ENCODE data around the gene RNFT2. TPM values are rescaled to one million over a fixed set of nuclear protein-coding genes. Genes with fewer than 3 reads are reported as not detected.
"Not testable (repeated sequence)": the region's sequence is repeated elsewhere in the genome, so short reads cannot be mapped to it uniquely, and the experiment has no call there.

Gene RNFT2
- total RNA-seq, 1 donor from 2014 or later: 0.21 TPM

DNA sequence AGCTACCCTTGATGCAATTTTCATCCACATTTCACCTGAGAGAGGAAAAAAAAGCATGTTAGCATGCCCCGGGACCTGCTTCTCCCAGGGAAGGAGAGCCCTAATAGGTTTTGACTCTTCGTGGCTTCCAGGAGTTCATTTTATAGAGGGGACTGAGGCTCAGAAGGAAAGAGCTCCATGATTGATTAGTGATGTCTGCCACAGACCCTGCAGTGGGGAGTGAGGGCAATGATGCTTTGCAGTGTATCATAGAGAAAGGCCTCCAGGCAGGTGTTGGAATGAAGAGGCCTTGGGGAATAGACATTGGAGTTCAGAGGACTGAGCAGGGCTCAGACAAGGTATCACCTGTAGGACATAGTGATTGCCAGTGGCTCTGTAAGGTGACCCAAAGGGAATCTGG, 41.5 kb downstream of the RNFT2 start:
- DNase-seq (ENCODE audit: low spot score in 2 of 2): no peak
- Histone ChIP-seq H3K4me1 (no peaks in the 10 kb centered on the region), H3K9me3 (no peaks in the 10 kb centered on the region), H3K27me3 (no peaks in the 10 kb centered on the region), H3K27ac (no peak overlapping the region), H3K36me3 (peaks cover 0 to 5% of the 10 kb centered on the region in 2 donors), H3K4me3 (no peak overlapping the region)
- TF ChIP-seq, protein P1, sequence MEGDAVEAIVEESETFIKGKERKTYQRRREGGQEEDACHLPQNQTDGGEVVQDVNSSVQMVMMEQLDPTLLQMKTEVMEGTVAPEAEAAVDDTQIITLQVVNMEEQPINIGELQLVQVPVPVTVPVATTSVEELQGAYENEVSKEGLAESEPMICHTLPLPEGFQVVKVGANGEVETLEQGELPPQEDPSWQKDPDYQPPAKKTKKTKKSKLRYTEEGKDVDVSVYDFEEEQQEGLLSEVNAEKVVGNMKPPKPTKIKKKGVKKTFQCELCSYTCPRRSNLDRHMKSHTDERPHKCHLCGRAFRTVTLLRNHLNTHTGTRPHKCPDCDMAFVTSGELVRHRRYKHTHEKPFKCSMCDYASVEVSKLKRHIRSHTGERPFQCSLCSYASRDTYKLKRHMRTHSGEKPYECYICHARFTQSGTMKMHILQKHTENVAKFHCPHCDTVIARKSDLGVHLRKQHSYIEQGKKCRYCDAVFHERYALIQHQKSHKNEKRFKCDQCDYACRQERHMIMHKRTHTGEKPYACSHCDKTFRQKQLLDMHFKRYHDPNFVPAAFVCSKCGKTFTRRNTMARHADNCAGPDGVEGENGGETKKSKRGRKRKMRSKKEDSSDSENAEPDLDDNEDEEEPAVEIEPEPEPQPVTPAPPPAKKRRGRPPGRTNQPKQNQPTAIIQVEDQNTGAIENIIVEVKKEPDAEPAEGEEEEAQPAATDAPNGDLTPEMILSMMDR (IDR thresholded peaks at IDR 0.05): no peak
- intact Hi-C loops (cut with DNase I): no loop called here

DNA sequence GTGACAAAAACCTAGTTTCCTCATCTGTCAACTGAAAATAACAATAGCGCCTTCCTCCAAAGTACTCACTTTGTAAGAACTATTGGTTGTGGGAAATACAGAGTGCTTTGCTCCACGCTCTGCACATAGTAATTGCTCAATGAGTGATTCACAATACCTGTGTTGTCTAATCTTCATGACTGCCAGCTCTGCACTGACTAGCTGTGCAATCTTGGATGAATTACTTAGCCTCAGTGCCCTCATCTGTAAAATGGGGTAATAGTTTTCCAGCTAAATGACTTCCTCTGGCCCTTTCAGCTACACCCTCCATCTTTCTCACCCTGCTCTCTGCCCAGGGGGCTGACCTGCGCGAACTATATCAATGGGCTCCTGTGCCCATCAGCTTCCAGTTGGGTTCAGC, 42.8 kb downstream of the RNFT2 start:
- TF ChIP-seq, protein P1 (IDR thresholded peaks at IDR 0.05): no peak
- Histone ChIP-seq H3K4me3 (no peak overlapping the region), H3K27ac (no peak overlapping the region), H3K9me3 (no peaks in the 10 kb centered on the region), H3K4me1 (no peaks in the 10 kb centered on the region), H3K27me3 (no peaks in the 10 kb centered on the region), H3K36me3 (peaks cover 0 to 5% of the 10 kb centered on the region in 2 donors)
- DNase-seq (ENCODE audit: low spot score in 2 of 2): no peak
- intact Hi-C loops (cut with DNase I): no loop called here

DNA sequence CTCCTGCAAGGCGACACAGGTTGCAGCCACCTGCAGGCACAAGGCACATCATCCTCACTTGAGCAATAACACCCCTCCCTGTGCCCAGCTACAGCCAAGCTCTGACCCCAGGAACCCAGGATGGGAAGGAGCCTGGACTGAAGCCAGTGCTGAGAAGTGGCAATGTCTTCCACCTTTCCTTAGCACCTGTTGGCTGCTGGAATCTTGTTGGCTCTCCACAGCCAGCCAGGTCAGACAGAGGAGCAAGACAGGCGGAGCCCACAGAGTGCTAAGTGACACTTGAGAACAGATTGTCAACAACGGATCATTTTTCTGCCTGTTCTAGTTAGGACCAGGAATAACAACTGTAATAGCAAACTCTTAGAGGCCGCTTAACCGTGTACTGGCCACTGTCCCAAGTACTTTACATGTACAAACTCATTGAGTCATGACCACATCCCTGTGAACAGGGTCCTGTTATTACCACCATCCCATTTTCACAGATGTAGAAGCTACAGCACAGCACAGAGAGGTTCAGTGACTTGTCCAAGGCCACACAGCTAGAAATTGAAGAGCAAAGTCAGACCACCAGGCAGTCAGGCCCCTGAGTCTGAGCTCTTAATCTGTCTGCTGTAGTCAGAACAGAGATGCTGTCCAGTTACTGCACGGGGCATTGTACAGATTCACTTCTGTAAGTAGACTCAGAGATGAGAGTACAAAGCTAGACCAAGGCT, 45.6 kb downstream of the RNFT2 start:
- no peak for DNase-seq (ENCODE audit: low spot score in 2 of 2)
- H3K9me3 ChIP-seq: no peaks in the 10 kb centered on the region
- TF ChIP-seq, protein P1 (IDR thresholded peaks at IDR 0.05): no peak
- no peak overlapping the region for H3K4me3 ChIP-seq
- intact Hi-C loops (cut with DNase I): no loop called here
- no peaks in the 10 kb centered on the region for H3K27me3 ChIP-seq
- no peak overlapping the region for H3K27ac ChIP-seq
- H3K4me1 ChIP-seq: no peaks in the 10 kb centered on the region
- peaks cover 0 to 5% of the 10 kb centered on the region in 2 donors for H3K36me3 ChIP-seq

DNA sequence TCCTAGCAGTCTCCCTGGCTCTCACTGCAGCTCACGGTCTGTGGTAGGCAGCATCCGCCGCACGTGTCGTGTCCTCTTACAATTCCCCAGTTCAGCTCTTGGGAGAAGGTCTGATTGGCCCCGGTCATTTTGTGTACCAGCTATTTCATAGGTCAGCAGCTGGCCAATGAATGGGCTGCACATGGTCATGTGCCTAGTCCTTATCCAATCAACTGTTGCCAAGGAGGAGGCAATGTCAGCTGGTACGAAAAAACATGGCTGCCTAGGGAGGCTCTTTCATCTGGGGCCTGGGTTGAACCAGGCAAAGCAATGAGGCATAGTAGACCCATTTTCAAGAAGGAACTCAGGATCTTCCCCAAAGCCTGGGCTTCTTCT, 46.1 kb downstream of the RNFT2 start:
- no peak for DNase-seq (ENCODE audit: low spot score in 2 of 2)
- H3K27me3 ChIP-seq: no peaks in the 10 kb centered on the region

DNA sequence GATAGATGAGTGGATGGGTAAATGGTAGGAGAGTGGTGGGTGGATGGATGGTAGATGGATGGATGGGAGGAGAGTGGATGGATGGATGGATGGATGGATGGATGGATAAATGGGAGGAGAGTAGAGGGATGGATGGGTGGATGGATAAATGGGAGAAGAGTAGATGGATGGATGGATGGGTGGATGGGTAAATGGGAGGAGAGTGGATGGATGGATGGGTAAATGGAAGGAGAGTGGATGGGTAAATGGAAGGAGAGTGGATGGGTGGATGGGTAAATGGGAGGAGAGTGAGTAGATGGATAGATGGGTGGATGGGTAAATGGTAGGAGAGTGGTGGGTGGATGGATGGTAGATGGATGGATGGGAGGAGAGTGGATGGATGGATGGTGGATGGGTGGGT, 51.4 kb downstream of the RNFT2 start:
- H3K27ac ChIP-seq; H3K4me1 ChIP-seq; intact Hi-C loops (cut with DNase I); H3K4me3 ChIP-seq; H3K36me3 ChIP-seq; H3K9me3 ChIP-seq; DNase-seq (ENCODE audit: low spot score in 2 of 2); H3K27me3 ChIP-seq: not testable (repeated sequence)

More for the DNA sequence above, 46.1 kb downstream of the RNFT2 start:
- intact Hi-C loops (cut with DNase I): no loop called here
- Histone ChIP-seq H3K27ac (no peak overlapping the region), H3K36me3 (peaks cover 0 to 5% of the 10 kb centered on the region in 2 donors), H3K9me3 (no peaks in the 10 kb centered on the region), H3K4me3 (no peak overlapping the region), H3K4me1 (no peaks in the 10 kb centered on the region)
- TF ChIP-seq, protein P1 (IDR thresholded peaks at IDR 0.05): no peak

DNA sequence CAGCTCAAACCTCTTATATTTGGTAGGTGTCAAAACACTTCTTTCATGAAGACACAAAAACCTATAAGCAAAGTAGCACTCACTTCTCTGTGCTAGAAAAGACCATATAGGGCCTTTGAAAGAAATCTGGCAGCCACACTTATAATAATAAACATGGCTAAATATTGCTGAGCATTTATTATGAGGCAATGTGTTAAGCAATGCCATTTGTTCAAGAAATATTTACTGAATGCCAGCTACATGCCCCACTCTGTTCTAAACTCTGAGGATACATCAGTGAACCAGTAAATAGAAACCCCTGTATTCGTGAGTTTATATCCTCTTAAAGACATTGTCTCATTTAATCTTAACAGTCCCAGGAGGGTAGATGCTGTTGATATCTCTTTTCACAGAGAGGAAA, 52.0 kb downstream of the RNFT2 start:
- H3K27me3 ChIP-seq: no peaks in the 10 kb centered on the region
- DNase-seq (ENCODE audit: low spot score in 2 of 2): no peak
- TF ChIP-seq, protein P1 (IDR thresholded peaks at IDR 0.05): no peak
- no peak overlapping the region for H3K27ac ChIP-seq
- no peaks in the 10 kb centered on the region for H3K36me3 ChIP-seq
- intact Hi-C loops (cut with DNase I): no loop called here
- H3K4me3 ChIP-seq: no peak overlapping the region
- H3K9me3 ChIP-seq: no peaks in the 10 kb centered on the region
- no peaks in the 10 kb centered on the region for H3K4me1 ChIP-seq

Measured in ascending aorta (tissue), 2 donors.